Stimulated activated CD8-positive, alpha-beta memory T cell treated with anti-CD3 and anti-CD28 coated beads, Interleukin-4, amount 100 ng/mL, for 48 hours (primary cell): Measurements from ENCODE around the gene PPP2R3B.
A peak's percentile ranks its signal among the peaks of the same experiment; 100 is the strongest.
"Not testable (repeated sequence)": the region's sequence is repeated elsewhere in the genome, so short reads cannot be mapped to it uniquely, and the experiment has no call there.

Experiments used
- DNase-seq: peaks from one replicate; pipeline ENCODE4 v3.0.0-alpha.2; 2020

Gene PPP2R3B

DNA sequence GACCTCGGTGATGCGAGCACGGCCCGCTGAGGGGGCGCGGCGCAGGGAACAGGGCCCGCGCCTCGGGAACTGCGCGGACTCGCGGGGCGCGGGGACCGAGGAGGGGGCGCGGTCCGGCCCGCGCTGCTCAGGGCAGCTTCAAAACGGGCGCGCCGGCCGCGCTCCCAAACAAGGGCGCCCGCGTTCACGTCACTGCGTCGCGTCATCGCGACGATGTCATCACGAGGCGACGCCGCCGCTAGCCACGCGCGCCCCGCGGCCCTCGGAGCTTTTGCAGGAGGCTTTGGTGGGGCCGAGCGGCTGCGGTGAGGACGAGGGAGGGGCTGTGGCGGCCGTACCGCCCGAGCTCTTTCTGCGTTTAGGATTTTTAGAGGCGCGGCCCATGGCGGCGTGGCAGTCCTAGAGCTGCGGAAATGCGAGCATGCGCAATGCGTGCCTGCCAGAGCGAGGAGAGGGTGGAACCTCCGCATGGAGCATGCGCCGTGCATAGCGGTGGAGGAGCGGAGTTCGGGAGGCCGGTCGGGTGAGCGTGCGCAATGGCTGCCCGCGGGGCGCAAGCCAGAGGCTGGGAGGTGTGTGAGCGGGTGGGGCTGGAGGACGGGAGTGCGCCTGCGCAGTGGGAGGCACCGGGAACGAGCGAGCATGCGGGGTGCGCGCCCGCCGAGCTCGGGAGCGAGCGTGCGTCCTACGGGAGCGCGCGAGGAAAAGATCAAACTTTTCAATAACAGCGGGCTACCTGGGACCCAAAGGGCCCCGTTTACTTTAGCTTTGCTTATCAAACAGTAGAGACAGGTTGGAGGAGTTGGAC lies at the start of gene PPP2R3B:
Gene PPP2R3B (minus strand): TSS at position 140 of the 808 bp plus-strand sequence. CDS start 216 bp downstream, outside the sequence.
- peak; percentile 98 for DNase-seq

- no peak for DNase-seq
Observed at GRCh38 chrX:435536-436122, 48.9 kb upstream of the PPP2R3B start.

DNA sequence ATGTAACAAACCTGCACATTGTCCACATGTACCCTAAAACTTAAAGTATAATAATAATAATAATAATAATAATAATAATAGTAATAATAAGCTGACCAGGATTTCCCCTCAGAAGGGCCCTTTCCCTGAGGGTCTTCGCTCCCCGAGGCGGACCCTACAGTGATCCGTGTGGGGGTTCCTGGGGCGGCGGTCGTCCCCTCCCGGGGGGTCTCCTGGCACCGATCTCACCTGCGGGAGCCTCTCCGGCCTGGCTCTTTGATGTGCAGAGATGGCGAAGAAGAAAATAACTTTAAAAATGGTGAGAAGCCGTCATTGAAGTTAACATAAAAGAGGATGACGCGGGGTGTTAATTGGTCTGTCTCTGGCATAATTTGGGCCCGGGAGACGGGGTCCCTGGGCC lies 48.2 kb upstream of the PPP2R3B start:
- DNase-seq: no peak

GRCh38 chrX:433771-434170 lies 47.1 kb upstream of the PPP2R3B start:
- DNase-seq: no peak

- not testable (repeated sequence) for DNase-seq
Observed at GRCh38 chrX:432666-433065, 46.0 kb upstream of the PPP2R3B start.

DNA sequence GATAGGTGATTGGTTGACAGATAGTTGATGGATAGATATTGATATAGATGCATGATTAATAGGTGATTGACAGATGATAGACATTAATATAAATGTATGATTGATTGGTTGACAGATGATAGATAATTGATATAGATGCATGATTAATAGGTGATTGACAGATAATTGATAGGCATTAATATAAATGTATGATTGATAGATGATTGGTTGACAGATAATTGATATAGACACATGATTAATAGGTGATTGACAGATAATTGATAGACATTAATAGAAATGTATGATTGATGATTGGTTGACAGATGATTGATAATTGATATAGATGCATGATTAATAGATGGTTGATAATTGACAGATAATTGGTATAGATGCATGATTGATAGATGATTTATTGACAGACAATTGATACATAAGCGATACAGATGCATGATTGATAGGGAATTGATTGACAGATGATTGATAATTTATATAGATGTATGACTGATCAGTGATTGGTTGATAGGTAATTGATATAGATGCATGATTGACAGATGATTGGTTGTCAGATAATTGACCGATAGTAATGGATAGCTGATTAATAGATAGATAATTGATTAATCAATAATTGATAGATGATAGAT lies 44.9 kb upstream of the PPP2R3B start:
- no peak for DNase-seq

- no peak for DNase-seq
Observed at GRCh38 chrX:431056-431455, 44.3 kb upstream of the PPP2R3B start.

GRCh38 chrX:429266-429825 lies 42.6 kb upstream of the PPP2R3B start:
- no peak for DNase-seq

DNA sequence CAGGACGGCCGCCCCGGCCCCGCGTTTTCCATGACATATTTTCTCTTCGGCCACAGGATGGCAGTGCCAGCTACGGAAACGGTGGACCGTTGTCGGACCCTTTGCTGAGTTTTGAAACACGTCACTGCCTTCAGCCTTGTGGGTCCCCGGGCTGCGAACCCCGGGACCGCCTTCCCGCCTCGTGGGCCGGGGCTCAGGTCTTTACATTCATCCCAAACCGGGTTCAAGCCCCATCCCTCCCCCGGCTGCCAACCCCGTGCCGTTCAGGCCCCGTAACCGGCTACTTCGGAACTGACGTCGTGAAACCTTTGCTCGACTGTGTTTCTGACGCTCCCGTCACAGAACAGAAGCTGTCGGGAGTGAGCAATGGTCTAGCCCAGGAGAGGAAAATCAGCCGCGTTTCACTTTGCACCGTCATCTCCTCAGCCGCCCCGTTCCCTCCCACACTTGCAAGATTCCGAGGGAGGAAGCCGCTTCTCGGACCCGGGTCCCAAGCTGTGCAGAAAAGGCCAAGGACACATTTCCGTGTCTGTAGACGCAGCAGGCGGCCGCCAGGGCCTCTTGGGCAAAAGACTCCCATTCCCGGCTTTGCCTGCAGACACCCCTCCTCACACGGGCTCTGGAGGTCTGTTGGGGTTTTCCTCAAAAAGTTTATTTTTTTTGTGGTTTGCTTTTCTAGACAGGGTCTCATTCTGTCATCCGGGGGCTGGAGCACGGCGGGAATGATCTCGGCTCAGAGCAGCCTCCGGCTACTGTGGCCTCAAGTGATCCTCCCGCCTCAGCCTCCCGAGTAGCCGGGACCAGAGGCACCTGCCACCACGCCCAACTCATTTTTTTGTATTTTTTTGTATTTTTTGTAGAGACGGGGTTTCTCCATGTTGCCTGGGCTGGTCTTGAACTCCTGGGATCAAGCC lies 41.4 kb upstream of the PPP2R3B start:
- peak; percentile 42 for DNase-seq

DNA sequence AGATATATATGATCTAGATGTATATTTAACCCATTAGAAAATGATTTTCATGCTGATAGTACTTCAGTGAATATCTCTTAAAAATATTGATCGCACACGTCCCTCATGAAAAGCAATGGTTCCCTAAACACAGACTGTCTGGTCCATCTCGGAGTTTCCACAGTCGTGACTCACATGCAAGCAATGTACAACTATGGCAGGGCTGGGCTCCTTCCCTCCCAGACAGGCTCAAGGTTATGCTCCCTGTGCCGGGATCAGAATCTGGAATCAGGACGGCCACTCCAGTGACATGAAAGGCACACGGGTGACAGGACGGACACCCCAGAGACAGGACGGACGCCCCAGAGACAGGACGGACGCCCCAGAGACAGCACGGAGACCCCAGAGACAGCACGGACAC lies 40.2 kb upstream of the PPP2R3B start:
- no peak for DNase-seq

DNA sequence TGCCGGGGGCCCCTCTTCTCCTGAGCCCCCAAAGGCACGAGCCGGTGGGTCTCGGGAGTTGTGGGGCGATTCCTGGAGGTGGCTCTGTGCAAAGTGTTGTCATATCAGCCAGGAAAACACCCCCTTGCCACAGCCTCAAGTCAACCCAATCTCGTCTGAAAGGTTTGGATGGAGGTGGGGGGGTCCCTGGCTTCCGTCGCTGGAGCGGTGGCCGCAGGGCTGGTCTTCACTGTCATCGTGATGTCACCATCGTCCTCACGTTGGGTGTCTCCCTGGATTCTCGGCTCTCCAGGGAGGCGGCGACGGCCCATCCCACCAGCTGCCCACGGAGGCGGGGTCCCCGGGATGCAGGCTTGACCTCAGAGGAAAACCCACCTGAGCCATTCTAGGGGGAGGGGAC lies 38.3 kb upstream of the PPP2R3B start:
- no peak for DNase-seq

DNA sequence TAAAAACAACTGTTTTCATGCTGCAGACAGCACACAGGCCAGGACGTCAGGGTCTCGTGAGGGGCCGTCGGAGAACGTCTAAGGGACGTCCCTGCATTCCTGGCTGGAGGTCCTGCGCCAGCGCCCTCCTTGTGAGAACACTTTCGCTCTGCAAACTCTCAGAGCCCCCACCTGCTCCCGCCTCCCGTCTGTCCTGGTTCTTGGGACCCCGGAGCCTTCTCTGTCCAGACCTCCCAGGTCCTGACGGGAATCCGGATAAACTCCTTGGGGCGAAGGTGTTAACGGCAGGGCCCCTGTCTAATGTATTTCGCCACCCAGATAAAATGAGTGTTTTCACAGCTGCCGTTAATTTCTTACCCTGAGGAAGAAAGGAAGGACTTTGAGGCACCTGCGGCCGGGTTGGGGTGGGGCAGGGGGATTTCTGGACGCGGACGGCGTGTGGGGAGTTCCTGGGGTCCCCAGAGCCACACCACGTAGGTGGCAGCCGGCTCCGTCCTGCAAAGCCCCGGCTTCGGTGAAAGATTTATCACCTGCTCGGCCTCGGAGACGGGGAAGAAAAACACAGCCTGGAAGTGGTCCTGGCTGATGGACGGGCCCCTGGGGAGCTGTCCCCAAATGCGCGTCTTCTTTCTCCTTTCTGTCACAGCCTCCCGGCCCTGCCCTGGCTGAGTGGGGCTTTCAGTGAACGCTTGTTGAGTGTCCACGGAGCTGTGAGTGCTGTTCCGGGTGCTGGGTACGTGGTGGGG lies 35.1 kb upstream of the PPP2R3B start:
- no peak for DNase-seq

- no peak for DNase-seq
Observed at GRCh38 chrX:420496-421223, 34.0 kb upstream of the PPP2R3B start.

DNA sequence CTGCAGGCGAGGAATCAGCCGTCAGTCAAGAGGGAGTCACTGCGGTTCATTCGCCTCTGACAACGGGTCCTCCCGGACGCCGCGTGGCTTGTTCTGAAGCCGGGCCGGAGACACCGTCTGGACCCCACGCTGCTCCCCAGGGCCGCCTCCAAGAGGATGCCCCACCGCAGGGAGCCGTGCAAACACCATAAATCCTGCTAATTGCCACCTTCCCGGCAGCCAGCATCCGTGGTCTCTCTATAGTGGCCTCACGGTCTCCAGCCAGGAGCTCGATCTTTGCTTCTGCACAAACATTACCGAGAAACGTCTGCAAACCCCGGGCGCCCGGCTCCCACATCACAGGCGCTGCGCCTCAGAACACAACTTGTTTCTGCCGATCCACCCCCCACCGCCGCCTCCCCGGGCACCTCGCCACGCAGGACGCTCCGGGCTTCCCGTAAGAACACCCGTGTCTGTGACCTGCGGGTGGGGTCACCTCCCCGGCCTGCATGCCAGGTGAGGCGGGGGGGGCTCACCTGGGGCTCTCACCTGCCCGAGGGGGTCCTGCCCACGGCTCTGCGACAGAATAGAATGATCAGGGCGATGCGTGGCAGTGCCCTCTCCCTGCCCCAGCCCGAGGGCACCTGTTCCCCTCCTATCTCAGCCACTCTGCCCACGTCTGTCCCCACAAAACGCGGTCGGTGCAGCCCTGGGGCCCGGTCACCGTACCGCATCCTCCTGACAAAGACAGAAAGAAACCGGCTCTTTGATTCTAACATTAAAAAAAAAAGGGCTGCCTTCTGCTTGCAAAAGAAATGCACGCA lies 32.4 kb upstream of the PPP2R3B start:
- no peak for DNase-seq

DNA sequence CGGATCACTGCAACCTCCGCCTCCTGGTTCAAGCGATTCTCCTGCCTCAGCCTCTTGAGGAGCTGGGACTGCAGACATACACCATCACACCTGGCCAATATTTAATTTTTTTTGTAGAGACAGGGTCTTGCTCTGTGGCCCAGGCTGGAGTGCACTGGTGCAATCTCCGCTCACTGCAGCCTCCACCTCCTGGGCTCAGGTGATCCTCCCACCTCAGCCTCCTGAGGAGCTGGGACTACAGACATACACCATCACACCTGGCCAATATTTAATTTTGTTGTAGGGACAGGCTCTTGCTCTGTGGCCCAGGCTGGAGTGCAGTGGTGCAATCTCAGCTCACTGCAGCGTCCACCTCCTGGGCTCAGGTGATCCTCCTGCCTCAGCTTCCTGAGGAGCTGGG lies 28.8 kb upstream of the PPP2R3B start:
- DNase-seq: not testable (repeated sequence)

- no peak for DNase-seq
Observed at GRCh38 chrX:413322-414201, 26.9 kb upstream of the PPP2R3B start.

GRCh38 chrX:410296-410695 lies 23.6 kb upstream of the PPP2R3B start:
- DNase-seq: no peak

DNA sequence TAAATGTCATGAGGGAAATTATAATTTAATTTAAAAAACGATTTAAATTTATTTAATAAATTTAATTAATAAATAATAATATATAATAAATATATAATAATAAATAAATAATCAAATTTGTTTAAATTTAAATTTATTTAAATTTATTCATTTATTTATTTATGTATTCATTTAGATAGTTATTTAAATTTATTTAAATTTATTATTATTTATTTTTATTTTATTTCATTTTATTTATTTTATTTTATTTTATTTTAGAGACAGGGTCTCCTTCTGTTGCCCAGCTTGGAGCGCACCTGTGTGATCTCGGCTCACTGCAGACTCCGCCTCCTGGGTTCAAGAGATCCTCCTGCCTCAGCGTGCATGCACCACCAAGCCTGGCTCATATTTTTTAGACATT lies 18.4 kb upstream of the PPP2R3B start:
- DNase-seq: no peak

- DNase-seq: no peak
Observed at GRCh38 chrX:404656-405055, 17.9 kb upstream of the PPP2R3B start.
